T-helper 1 cell treated with Interleukin-12 subunit alpha and Interleukin-12 subunit beta and Interleukin-4 antibody, amounts not matched to agents 30 μg/mL and 1 μg/mL, for 36 hours (primary cell): Measurements from ENCODE around the gene CACNB4.

Experiments
- H3K27ac Mint-ChIP-seq: one replicate; pipeline ENCODE4 v1.8.0; 2021; ENCODE audit warnings: mild to moderate bottlenecking, mixed read lengths
- H3K27me3 Mint-ChIP-seq: one replicate; pipeline ENCODE4 v1.8.0; 2021; ENCODE audit warnings: low read depth, mixed read lengths
- H3K36me3 Mint-ChIP-seq: one replicate; pipeline ENCODE4 v1.8.0; 2021; ENCODE audit warnings: low read depth, mixed read lengths
- H3K4me1 Mint-ChIP-seq: one replicate; pipeline ENCODE4 v1.8.0; 2021; ENCODE audit warnings: low read depth, mixed read lengths
- H3K4me3 Mint-ChIP-seq: one replicate; pipeline ENCODE4 v1.8.0; 2021; ENCODE audit warnings: mild to moderate bottlenecking, moderate library complexity, mixed read lengths
- H3K9me3 Mint-ChIP-seq: one replicate; pipeline ENCODE4 v1.8.0; 2021; ENCODE audit warnings: mixed read lengths

The CACNB4 gene

DNA sequence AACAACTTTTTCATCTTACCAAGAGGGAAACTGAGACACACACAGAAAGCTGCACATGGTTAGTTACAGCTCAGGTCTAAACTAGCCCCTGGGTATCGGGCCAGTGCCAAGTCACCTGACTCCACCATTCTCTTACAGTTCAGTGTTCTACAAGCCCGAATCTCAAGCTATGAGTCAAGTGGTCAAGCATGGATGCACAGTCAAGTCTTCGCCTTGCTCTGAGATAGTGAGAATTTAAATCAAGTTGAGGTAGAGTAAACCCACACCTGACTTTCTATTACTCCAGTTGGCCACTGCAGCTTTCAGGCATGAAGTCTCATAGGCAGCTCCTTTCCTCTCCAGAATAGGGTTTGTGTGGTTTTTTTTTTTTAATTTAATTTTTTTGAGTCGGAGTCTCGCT, 236.1 kb downstream of the CACNB4 start:
- H3K4me1 Mint-ChIP-seq = no peaks in the 10 kb centered on the region
- no peak overlapping the region for H3K27ac Mint-ChIP-seq
- H3K4me3 Mint-ChIP-seq = no peak overlapping the region
- no peaks in the 10 kb centered on the region for H3K36me3 Mint-ChIP-seq
- no peaks in the 10 kb centered on the region for H3K9me3 Mint-ChIP-seq
- peaks cover 12% of the 10 kb centered on the region for H3K27me3 Mint-ChIP-seq

DNA sequence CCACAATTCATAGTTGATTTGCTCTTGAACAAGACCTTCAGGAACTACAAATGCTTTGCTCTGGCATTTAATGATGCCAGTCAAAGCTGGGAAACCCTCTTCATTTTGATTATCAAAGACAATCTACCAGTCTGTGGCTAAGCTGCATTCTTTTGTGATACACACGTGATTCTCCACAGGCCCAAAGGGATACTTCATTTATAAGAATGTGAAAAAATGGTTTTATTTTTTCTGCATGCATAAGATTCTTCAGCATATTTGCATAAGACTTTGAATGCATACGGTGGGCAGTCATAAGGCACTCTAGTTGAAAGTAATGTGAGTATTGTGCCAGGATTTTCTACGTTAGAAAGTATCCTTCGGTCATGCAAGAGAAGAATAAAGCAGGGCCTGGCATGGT, 237.7 kb downstream of the CACNB4 start:
- no peaks in the 10 kb centered on the region for H3K9me3 Mint-ChIP-seq
- H3K4me1 Mint-ChIP-seq = no peaks in the 10 kb centered on the region
- no peaks in the 10 kb centered on the region for H3K36me3 Mint-ChIP-seq
- H3K27ac Mint-ChIP-seq = no peak overlapping the region
- no peak overlapping the region for H3K4me3 Mint-ChIP-seq
- H3K27me3 Mint-ChIP-seq = peaks cover 2% of the 10 kb centered on the region

DNA sequence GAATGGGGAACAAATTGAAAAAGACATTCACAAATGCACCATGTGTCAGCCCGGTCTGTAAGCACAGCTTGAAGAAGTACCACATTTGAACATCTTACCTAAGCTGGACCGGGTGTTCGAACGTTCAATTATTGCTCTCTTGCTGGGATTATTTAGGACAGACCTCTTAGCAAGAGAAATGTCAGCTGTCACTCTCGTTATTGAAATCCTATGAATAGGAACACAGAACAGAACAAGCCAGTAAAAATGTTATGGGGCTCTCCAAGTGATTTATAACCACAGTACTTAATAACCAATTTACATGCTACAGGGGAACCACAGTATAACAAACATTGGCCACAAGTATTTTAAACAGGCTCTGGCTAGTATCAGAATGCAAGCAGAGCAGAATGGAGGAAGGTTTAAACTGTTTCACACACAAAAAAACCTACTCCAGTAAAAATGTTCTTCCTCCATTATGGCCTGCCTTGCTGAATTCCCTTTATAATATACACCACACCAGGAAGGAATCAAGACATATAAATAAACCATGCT, 238.2 kb downstream of the CACNB4 start:
- Mint-ChIP-seq H3K4me1 (no peaks in the 10 kb centered on the region), H3K27me3 (no peaks in the 10 kb centered on the region), H3K27ac (no peak overlapping the region), H3K4me3 (no peak overlapping the region), H3K36me3 (no peaks in the 10 kb centered on the region), H3K9me3 (no peaks in the 10 kb centered on the region)

DNA sequence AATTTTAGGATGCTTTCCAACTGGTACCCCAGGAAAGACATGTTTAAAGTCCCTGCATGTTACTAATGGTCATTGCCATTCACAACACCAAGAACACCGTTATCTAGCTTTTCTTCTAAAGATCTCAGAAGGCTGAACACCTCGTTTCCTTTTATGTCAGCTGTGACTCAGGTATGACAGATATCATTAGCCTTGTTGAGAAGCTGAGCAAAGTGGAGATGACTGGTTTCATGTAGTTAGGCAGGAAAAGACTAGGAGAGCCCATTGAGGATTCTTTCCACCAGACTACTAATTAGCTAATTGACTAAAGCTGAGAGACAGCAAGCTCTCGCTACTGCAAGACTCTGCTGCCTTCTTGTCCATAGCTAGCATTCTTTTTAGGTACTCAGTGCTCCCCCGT, 238.6 kb downstream of the CACNB4 start:
- Mint-ChIP-seq H3K4me1 (no peaks in the 10 kb centered on the region), H3K9me3 (no peaks in the 10 kb centered on the region), H3K27ac (no peak overlapping the region), H3K4me3 (no peak overlapping the region), H3K27me3 (no peaks in the 10 kb centered on the region), H3K36me3 (no peaks in the 10 kb centered on the region)

DNA sequence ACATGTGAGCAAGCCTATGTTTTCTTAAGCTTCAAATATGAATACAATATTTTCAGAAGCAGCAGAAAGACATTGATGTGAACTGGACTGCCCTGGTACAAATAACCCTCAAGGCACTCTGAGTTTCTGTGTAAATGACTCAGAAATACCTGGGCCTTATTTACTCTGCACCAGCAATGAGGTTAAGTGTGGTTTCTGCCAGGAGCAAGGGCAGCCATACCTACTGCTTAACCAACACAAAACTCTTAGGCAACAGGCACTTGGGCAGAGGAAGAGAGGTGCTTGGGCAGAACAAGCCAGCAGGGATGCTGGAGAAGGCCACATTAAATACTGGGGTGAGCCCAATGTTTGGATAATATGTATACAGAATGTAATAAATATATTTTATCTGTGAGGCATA, 241.2 kb downstream of the CACNB4 start:
- H3K9me3 Mint-ChIP-seq = no peaks in the 10 kb centered on the region
- H3K4me3 Mint-ChIP-seq = no peak overlapping the region
- H3K4me1 Mint-ChIP-seq = peaks cover 3% of the 10 kb centered on the region
- H3K27me3 Mint-ChIP-seq = no peaks in the 10 kb centered on the region
- H3K36me3 Mint-ChIP-seq = no peaks in the 10 kb centered on the region
- H3K27ac Mint-ChIP-seq = no peak overlapping the region

DNA sequence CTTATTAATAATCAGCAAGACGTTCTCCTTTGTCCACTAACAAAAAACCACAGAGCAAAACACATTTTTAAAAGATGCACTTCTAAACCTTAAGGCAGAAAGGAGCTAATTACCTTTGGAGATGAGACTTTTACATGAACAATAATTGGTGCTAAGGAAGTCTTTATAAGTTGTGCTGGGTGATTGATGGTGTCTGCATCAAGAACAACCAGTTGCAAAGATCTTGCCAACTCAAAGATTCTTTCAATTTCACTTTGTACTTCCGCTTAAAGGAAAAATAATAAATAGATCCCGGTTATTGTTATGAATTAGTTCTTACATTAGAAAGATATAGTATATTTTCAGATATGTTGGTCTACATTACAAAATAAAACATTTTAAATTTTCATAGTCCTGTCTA, 243.7 kb downstream of the CACNB4 start:
- peaks cover 3% of the 10 kb centered on the region for H3K4me1 Mint-ChIP-seq
- H3K27ac Mint-ChIP-seq = no peak overlapping the region

DNA sequence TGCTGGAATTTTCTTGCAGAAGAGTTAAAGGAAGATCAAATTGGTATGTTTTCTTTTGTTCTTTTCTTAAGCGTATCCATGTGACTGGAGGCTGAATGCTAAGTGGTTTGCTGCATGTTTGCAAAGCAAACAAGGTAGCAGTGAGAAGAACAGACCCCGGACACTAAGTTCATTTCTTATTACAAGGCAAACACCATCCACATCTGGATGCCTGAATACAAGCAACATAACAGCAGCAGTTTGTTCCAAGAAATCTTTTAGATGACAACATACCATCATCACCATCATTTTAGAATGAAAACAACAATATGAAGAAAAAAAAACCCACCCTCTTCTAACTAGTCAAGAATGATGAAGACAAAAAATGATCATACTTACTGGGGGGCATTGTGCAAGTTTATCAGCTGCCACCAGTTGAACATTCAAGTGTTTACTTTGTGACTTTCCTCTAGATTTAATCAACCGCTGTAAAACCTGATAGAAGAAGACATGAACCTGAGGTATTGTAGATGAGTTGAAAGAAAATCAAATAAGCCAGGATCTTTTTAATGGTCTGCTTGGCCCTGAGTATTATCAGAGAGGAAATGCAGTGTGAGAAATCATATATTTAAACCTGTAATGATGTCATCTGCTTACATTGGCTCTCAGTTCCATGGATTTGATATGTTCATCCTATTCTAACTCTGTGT, 245.6 kb downstream of the CACNB4 start:
- peaks cover 8% of the 10 kb centered on the region for H3K27me3 Mint-ChIP-seq
- H3K4me1 Mint-ChIP-seq = peaks cover 3% of the 10 kb centered on the region
- H3K9me3 Mint-ChIP-seq = no peaks in the 10 kb centered on the region
- no peaks in the 10 kb centered on the region for H3K36me3 Mint-ChIP-seq
- no peak overlapping the region for H3K27ac Mint-ChIP-seq
- H3K4me3 Mint-ChIP-seq = no peak overlapping the region

More for the DNA sequence above, 243.7 kb downstream of the CACNB4 start:
- no peak overlapping the region for H3K4me3 Mint-ChIP-seq
- no peaks in the 10 kb centered on the region for H3K9me3 Mint-ChIP-seq
- no peaks in the 10 kb centered on the region for H3K27me3 Mint-ChIP-seq
- no peaks in the 10 kb centered on the region for H3K36me3 Mint-ChIP-seq

DNA sequence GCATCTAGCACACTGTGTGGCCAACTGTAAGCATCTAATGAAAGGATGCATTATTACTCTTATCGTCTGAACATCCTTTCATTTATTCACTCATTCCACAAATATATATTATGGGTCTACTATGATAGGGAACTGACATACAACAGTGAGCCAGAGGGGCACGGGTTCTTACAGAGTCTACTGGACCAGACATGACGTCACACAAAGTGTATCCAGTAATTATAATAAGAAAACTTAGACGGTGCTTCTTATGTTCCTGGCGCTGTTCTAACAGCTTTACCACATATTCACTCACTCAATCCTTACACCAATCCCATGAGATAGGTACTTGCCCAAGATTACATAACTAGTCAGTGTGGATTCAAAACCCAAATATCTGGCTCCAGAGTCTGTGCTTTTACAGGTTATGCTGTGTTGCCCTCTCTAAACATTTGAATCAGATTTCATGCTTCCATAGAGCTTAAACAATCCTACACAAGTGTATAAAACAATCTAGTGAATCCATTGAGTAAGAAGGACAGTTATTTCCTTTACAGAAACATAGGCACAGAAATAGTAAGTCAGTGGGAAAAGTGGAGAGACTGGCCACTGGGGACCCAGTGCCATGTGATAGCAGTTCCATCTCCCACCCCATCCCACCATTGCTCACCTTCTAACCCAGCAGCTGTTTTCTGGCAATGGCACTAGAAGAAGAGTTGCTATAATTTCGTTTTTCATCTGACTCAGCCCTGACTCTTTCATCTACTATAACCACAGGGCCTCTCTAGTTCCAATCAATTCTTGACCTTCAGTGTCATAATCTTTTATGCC, 246.4 kb downstream of the CACNB4 start:
- no peaks in the 10 kb centered on the region for H3K9me3 Mint-ChIP-seq
- H3K4me1 Mint-ChIP-seq = peaks cover 3% of the 10 kb centered on the region
- no peak overlapping the region for H3K27ac Mint-ChIP-seq
- no peaks in the 10 kb centered on the region for H3K36me3 Mint-ChIP-seq
- H3K4me3 Mint-ChIP-seq = no peak overlapping the region
- peaks cover 12% of the 10 kb centered on the region for H3K27me3 Mint-ChIP-seq

DNA sequence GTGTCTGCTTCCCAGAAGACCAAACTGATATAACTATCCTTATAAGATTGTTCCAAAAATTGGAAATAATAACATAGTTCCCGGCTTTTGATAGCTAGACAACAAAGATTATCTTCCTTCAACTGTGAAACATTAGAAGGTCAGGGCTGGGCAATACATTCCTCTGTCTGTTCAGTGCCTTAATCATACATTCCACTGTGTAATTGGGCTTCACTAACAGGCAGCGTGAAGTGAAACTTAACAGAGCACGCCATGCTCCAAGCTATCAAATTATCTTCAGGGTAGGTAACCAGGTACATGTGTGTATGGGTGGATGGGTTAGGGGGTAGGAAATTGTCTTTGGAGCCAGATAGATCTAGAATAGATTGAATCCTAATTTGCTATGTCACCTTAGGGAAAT, 247.1 kb downstream of the CACNB4 start:
- Mint-ChIP-seq H3K4me3 (no peak overlapping the region), H3K27ac (no peak overlapping the region), H3K4me1 (peaks cover 3% of the 10 kb centered on the region), H3K36me3 (no peaks in the 10 kb centered on the region), H3K9me3 (no peaks in the 10 kb centered on the region), H3K27me3 (peaks cover 12% of the 10 kb centered on the region)

DNA sequence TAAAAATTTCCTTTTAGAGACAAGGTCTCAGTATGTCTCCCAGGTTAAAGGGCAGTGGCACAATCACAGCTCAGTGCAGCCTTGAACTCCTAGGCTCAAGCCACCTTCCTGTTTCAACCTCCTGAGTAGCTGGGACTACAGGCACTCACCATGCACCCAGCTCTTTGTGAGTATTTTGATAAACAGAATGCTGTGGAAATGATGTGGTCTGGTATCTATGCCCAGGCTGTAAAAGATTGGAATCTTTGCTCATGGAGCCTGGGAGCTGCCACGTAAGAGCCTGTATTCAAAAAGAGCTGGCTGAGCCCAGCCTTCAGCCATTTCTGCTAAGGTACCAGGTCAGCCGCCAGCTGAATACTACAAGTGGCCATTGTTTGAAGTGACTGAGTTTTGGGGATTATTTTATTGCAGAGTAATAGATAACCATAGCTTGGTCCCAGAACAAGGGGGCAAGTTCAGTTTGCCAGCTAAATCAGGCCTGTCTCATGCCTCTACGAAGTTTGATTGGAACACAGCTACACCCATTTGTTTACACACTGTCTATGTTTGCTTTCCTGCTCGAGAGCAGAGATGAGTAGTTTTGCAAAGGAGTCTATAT, 249.3 kb downstream of the CACNB4 start:
- Mint-ChIP-seq H3K27ac (no peak overlapping the region), H3K9me3 (no peaks in the 10 kb centered on the region), H3K4me1 (peaks cover 3% of the 10 kb centered on the region), H3K36me3 (no peaks in the 10 kb centered on the region), H3K4me3 (no peak overlapping the region), H3K27me3 (peaks cover 21% of the 10 kb centered on the region)

DNA sequence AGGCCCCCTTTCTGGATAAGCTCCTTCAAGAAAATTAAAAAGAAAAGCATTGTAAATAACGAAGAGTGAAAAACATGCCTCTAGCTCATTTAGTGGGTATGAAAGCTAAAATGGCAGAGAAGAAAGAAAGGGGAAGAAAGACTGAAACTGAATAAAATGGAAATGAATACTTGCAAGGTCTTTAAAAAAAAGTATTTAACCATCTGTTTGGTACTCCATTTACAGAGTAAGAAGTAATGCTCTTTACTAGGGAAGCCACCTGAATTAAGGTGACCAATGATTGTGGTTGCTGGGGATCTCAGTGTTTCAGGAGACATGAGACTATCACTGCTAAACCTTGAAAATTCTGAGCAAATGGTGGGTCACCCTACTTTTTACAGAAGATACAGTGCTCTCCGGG, 253.0 kb downstream of the CACNB4 start:
- Mint-ChIP-seq H3K27ac (no peak overlapping the region), H3K9me3 (no peaks in the 10 kb centered on the region), H3K4me1 (peaks cover 2% of the 10 kb centered on the region), H3K36me3 (no peaks in the 10 kb centered on the region), H3K27me3 (peaks cover 21% of the 10 kb centered on the region), H3K4me3 (no peak overlapping the region)

DNA sequence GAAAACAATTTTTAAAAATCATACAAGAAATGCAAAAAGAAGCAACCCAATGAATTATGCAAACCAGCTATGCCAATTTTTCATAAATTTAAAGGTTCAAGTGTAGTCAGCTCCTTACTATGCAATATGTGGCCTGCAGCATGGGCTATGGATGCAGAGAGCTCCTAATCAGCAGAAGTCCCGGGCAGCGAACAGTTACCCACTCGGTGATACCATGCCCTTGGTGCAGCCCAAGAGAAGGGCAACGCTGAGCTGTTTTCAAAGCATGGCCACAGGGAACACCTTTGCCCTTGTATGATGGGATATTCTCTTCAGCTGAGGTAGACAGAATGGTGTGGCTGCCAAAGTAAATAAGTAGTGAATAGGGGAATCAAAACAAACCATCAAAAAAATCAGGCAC, 253.4 kb downstream of the CACNB4 start:
- Mint-ChIP-seq H3K27ac (no peak overlapping the region), H3K27me3 (peaks cover 21% of the 10 kb centered on the region), H3K4me3 (no peak overlapping the region), H3K36me3 (no peaks in the 10 kb centered on the region), H3K4me1 (peaks cover 2% of the 10 kb centered on the region), H3K9me3 (no peaks in the 10 kb centered on the region)

DNA sequence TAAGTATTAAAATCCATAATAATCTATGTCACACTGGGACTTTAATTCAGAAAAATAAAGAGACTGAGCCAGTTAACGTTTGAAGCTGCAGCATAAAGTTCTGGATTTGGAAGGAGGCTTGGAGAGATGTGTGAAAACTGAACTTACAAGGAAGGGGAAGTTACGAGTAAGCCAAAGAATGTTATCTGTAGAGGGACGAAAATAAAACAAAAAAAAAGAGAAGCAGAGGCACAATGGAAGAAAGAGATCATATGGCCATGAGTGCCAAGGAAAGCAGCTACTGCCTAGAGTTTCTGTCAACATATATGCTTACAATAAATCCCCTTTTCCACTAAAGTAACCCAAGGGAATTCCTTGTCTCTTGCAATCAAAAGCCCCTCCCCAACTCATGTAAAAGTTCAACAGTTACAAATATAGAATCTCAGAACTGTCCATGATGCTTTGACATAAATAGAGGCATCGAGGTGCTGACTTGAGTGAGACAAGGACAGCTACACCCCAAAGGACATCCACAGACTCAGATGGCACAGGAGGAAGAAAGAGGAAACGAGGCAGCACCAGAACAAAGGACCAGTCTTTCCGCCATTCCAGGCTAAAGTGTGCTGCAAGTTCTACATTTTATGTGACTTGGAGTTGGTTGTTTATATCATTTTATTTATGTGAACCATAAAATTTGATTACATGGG, 254.5 kb downstream of the CACNB4 start:
- peaks cover 2% of the 10 kb centered on the region for H3K4me1 Mint-ChIP-seq
- peaks cover 21% of the 10 kb centered on the region for H3K27me3 Mint-ChIP-seq
- H3K9me3 Mint-ChIP-seq = no peaks in the 10 kb centered on the region
- H3K36me3 Mint-ChIP-seq = no peaks in the 10 kb centered on the region
- H3K27ac Mint-ChIP-seq = no peak overlapping the region
- H3K4me3 Mint-ChIP-seq = no peak overlapping the region

DNA sequence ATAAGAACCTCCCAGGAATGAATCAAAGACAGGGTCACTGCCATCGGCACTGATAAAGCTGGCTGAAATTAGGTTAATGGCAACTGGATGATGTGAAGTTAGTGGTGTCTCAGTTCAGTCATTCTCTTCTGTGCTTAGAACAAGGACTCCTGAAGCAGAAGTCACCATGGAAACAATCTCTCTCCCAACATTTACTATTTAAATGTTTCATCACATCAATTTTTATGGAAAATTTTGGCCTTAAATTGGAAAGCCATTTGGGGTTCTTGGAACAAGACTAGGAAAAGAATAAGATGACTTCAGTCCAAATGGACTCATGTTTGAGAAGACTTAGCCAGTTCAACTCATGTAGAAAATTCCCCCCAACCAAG, 255.2 kb downstream of the CACNB4 start:
- Mint-ChIP-seq H3K27ac (no peak overlapping the region), H3K27me3 (peaks cover 18% of the 10 kb centered on the region)

More for the DNA sequence above, 255.2 kb downstream of the CACNB4 start:
- no peaks in the 10 kb centered on the region for H3K9me3 Mint-ChIP-seq
- H3K36me3 Mint-ChIP-seq = no peaks in the 10 kb centered on the region
- H3K4me1 Mint-ChIP-seq = peaks cover 2% of the 10 kb centered on the region
- no peak overlapping the region for H3K4me3 Mint-ChIP-seq
